Suppressor macrophage treated with lipopolysaccharide for 4 hours (primary cell): ENCODE measurements around the gene TLCD3B.
A peak's percentile ranks its signal among the peaks of the same experiment; 100 is the strongest.

ENCODE experiments used
- DNase-seq: peaks from one replicate; pipeline ENCODE4 v3.0.0-alpha.2; 2020

TLCD3B gene

DNA sequence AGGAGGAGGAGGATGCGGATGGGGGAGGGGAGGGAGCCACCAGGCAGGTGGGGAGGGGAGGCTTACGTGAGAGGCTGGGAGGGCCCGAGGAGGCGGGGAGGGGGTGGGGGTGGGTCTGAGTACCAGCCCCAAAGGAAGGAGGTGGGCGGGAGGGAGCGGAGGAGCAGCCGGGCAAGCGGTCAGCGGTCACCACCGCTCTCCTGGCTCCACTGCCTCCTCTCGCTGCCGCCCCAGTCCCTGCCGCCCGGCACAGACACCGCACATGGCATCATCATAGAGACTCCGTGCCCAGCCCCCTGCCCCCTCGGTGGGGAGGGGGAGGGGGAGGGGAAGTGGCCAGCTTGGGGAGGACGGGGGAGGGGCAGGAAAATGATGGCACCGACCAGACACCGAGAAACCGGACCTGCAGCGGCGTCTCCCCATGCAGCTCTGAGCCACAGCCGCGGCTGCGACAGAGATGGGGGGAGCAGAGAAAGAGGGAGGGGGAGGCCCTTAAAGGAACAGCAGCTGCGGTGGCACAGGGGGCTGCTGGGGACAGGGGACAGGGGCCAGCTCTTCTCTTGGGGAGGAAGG lies at the start of gene TLCD3B:
TLCD3B (minus strand) TSS at position 431 of the 573 bp plus-strand sequence. CDS start 744 bp downstream, outside the sequence.
- no peak for DNase-seq

- no peak for DNase-seq
These were observed 48.4 kb upstream of the TLCD3B start for GRCh38 chr16:30079480-30079879.

GRCh38 chr16:30078744-30079143 lies 47.7 kb upstream of the TLCD3B start:
- DNase-seq: no peak

- peak; percentile 47 for DNase-seq
These were observed 46.6 kb upstream of the TLCD3B start for GRCh38 chr16:30077656-30078055.

GRCh38 chr16:30076276-30076791 lies 45.3 kb upstream of the TLCD3B start:
- DNase-seq: no peak

DNA sequence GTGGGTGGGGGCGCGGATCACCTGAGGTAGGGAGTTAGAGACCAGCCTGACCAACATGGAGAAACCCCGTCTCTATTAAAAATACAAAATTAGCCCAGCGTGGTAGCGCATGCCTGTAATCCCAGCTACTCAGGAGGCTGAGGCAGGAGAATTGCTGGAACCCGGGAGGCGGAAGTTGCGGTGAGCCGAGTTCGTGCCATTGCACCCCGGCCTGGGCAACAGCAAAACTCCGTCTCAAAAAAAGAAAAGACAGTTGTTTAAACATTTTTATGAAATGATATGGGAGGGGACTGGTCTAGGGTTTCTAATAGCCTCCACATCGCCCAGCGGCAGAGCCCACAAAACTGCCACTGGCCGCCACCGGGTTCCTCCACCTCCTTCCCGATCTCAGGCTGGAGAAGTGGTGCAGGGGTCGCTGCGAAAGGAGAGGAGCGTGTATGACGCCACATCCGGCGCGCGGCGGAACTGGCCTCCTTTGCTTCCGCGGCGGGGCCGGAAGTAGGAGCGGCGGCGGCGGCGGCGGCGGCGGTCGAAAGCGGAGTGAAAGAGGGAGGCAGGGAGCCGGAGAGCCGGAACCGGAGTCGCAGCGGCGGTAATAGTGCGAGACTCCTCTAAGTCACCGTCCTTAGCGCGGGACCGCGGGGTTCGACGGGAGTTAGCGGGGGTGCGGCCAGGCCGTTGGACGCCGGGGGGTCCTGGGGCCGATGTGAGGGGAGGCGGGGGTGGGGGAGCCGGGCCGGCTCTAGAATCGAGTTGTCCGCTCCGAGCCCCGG lies 44.6 kb upstream of the TLCD3B start, which contains the start of gene PPP4C:
PPP4C (plus strand) TSS at position 492 of the 773 bp plus-strand sequence. CDS start 384 bp downstream, outside the sequence.
- peak; percentile 95 for DNase-seq

DNA sequence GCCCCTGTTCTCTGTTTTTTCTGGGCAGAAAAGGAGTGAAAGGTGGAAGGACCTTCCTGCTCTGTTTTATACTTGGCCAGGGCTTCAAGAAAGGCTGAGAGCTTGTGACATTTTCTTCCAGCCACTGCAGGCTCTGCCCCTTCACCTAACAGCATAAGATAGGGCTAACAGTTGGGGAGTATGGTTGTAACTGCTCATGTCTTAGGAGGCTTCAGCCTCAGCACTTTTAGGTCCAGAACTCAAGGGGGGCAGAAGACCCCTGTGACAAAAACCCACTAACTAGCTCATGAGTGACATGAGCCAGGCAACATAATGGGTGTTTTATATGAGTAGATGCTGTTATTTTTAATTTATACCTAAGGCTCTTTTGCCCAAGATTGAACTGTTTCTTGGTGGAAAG lies 39.4 kb upstream of the TLCD3B start:
- DNase-seq: no peak

DNA sequence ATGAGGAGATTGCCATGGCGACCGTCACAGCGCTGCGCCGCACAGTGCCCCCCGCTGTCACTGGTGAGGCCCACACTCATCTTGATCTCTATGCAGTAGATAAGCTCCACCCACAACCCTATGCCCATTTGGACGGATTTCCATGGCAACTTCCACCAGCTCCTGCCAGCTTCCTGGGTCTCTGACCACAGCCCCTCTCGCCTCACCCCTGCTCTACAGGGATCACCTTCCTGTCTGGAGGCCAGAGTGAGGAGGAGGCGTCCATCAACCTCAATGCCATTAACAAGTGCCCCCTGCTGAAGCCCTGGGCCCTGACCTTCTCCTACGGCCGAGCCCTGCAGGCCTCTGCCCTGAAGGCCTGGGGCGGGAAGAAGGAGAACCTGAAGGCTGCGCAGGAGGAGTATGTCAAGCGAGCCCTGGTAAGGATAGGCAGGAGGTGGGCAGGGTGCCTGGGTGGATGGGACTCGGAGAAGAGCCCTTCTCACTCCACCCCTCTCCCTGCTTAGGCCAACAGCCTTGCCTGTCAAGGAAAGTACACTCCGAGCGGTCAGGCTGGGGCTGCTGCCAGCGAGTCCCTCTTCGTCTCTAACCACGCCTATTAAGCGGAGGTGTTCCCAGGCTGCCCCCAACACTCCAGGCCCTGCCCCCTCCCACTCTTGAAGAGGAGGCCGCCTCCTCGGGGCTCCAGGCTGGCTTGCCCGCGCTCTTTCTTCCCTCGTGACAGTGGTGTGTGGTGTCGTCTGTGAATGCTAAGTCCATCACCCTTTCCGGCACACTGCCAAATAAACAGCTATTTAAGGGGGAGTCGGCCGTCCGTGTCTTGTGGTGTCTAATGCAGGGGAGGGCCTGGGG lies 38.8 kb upstream of the TLCD3B start:
- no peak for DNase-seq

GRCh38 chr16:30068750-30069610 lies 37.9 kb upstream of the TLCD3B start:
- DNase-seq: peak; percentile 41

DNA sequence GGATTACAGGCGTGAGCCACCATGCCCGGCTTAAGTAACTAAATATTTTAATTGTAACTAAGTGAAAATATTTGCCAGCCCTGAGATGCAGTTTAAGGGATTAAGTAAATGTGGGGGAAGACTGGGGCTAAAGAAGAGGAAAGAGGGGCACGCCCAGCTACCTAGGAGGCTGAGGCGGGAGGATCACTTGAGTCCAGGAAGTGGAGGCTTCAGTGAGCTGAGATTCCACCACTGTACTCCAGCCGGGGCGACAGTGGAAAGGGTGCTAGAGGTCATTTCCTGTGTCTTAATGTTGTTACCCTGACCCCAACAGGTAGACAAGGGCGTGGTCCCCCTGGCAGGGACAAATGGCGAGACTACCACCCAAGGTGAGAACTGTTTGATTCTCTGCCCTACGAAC lies 37.3 kb upstream of the TLCD3B start:
- no peak for DNase-seq

DNA sequence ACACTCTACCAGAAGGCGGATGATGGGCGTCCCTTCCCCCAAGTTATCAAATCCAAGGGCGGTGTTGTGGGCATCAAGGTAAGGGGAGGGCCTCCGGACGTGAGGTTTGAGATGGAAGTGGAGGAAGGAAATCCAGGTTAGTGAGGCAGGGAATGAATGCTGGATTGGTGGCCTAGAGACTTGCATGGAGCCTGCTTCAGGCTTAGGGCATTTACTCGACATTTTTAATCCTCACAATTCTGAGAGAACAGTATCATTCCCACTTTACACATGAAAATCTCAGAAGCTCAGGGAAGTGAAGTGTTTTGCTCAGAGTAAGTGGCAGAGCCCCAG lies 36.5 kb upstream of the TLCD3B start:
- DNase-seq: no peak

- DNase-seq: peak; percentile 38
These were observed 35.9 kb upstream of the TLCD3B start for GRCh38 chr16:30066761-30067583.

- DNase-seq: peak; percentile 70
These were observed 35.1 kb upstream of the TLCD3B start for GRCh38 chr16:30065943-30066760.

GRCh38 chr16:30065102-30065942 lies 34.3 kb upstream of the TLCD3B start, which contains the start of gene ALDOA:
ALDOA (plus strand) TSS chr16:30065760; CDS start chr16:30066898, 1,138 bp downstream.
- DNase-seq: peak; percentile 100

- no peak for DNase-seq
These were observed 33.6 kb upstream of the TLCD3B start for GRCh38 chr16:30064729-30065101.

GRCh38 chr16:30063893-30064728 lies 33.0 kb upstream of the TLCD3B start:
- DNase-seq: peak; percentile 62

- DNase-seq: no peak
These were observed 32.3 kb upstream of the TLCD3B start for GRCh38 chr16:30063278-30063892.
